HG03575 (cell line): ENCODE data around the gene PROM1.

ENCODE experiments used
- ATAC-seq: cut with Tn5 transposase; IDR thresholded peaks from one replicate; pipeline ENCODE4 v1.9.1; 2021; ENCODE audit not compliant: unreplicated experiment, insufficient number of reproducible peaks, low FRiP score; ENCODE audit errors: extremely low read depth

PROM1 gene

GRCh38 chr4:15964159-15964558 lies 119.7 kb downstream of the PROM1 start:
- no peak for ATAC-seq

- peak; percentile 51 for ATAC-seq
Measured at GRCh38 chr4:15963576-15963975, 120.2 kb downstream of the PROM1 start.

- ATAC-seq = no peak
Measured at GRCh38 chr4:15963001-15963451, 120.8 kb downstream of the PROM1 start, which contains the start of gene FGFBP2. Gene FGFBP2, minus strand, starts transcription at chr4:15963175. Its CDS starts 46 bp downstream, at chr4:15963129.

- no peak for ATAC-seq
Measured at GRCh38 chr4:15961781-15962510, 121.9 kb downstream of the PROM1 start.

GRCh38 chr4:15958562-15958961 lies 125.3 kb downstream of the PROM1 start:
- no peak for ATAC-seq

- peak; percentile 68 for ATAC-seq
Measured at GRCh38 chr4:15956179-15956850, 127.5 kb downstream of the PROM1 start.

GRCh38 chr4:15955670-15956069 lies 128.2 kb downstream of the PROM1 start:
- no peak for ATAC-seq

GRCh38 chr4:15953625-15954024 lies 130.2 kb downstream of the PROM1 start:
- no peak for ATAC-seq

- no peak for ATAC-seq
Measured at GRCh38 chr4:15951781-15952180, 132.0 kb downstream of the PROM1 start.

- no peak for ATAC-seq
Measured at GRCh38 chr4:15948826-15949225, 135.0 kb downstream of the PROM1 start.

GRCh38 chr4:15947684-15948083 lies 136.1 kb downstream of the PROM1 start:
- ATAC-seq = no peak

- no peak for ATAC-seq
Measured at GRCh38 chr4:15945516-15945915, 138.3 kb downstream of the PROM1 start.

GRCh38 chr4:15944895-15945294 lies 138.9 kb downstream of the PROM1 start:
- no peak for ATAC-seq

GRCh38 chr4:15942283-15942682 lies 141.5 kb downstream of the PROM1 start:
- no peak for ATAC-seq

GRCh38 chr4:15938640-15939039 lies 145.2 kb downstream of the PROM1 start, which contains the start of gene FGFBP1:
Gene FGFBP1, minus strand, starts transcription at chr4:15938740. Its CDS starts 2,108 bp downstream, at chr4:15936632.
- ATAC-seq = no peak

GRCh38 chr4:15938182-15938581 lies 145.6 kb downstream of the PROM1 start:
- ATAC-seq = no peak

GRCh38 chr4:15936495-15936894 lies 147.3 kb downstream of the PROM1 start:
- ATAC-seq = no peak

- no peak for ATAC-seq
Measured at GRCh38 chr4:15935504-15936402, 148.1 kb downstream of the PROM1 start.

- ATAC-seq = no peak
Measured at GRCh38 chr4:15934259-15934658, 149.6 kb downstream of the PROM1 start.
